Lung (tissue), 12 donors: ENCODE measurements around the gene GRK2. TPM values are rescaled to one million over a fixed set of nuclear protein-coding genes. Genes with fewer than 3 reads are reported as not detected.

Experiments used
- ATAC-seq: fragments of 200-7000 bp; cut with Tn5 transposase; one replicate; pipeline ENCODE4 v1.9.1; 2020; ENCODE audit warnings: moderate number of reproducible peaks; ENCODE audit not compliant: insufficient read depth, low FRiP score
- DNase-seq, 3 donors: peaks; one replicate each; pipeline ENCODE4 v3.0.0-alpha.2; 2013 to 2017
- H3K27ac ChIP-seq, 2 donors: one replicate each; pipeline ENCODE4 v1.5.1; 2013; ENCODE audit warnings: mild to moderate bottlenecking in 2 of 2, moderate library complexity in 2 of 2, control low read depth in 1 of 2, inconsistent platforms in 1 of 2, low read depth in 1 of 2, low read length in 1 of 2
- H3K27me3 ChIP-seq, 3 donors: one replicate each; pipeline ENCODE4 v1.5.1; 2013; ENCODE audit warnings: low read length in 2 of 3; ENCODE audit not compliant: control insufficient read depth in 3 of 3, insufficient read depth in 3 of 3
- H3K36me3 ChIP-seq, 4 donors: one replicate each; pipeline ENCODE4 v1.5.1; 2013; ENCODE audit warnings: low read length in 4 of 4, mild to moderate bottlenecking in 1 of 4, moderate library complexity in 1 of 4; ENCODE audit not compliant: control insufficient read depth in 4 of 4, insufficient read depth in 4 of 4
- H3K4me1 ChIP-seq, 5 donors: one replicate each; pipeline ENCODE4 v1.5.1; 2013; ENCODE audit warnings: low read length in 5 of 5, mild to moderate bottlenecking in 2 of 5, moderate library complexity in 1 of 5; ENCODE audit not compliant: control insufficient read depth in 5 of 5, insufficient read depth in 5 of 5
- H3K4me3 ChIP-seq: one replicate; pipeline ENCODE4 v1.5.1; 2013; ENCODE audit warnings: mild to moderate bottlenecking, control low read depth, moderate library complexity
- H3K9ac ChIP-seq, 2 donors: one replicate each; pipeline ENCODE4 v1.5.1; 2013; ENCODE audit warnings: low read length in 2 of 2, control low read depth in 1 of 2; ENCODE audit not compliant: insufficient read depth in 1 of 2
- H3K9me3 ChIP-seq, 4 donors: one replicate each; pipeline ENCODE4 v1.5.1; 2013; ENCODE audit warnings: low read length in 3 of 4, mild to moderate bottlenecking in 1 of 4, moderate library complexity in 1 of 4; ENCODE audit not compliant: control insufficient read depth in 4 of 4, insufficient read depth in 3 of 4
- WGBS, 2 donors: extraction: QIAGEN DNeasy Blood & Tissue Kit; methylation state at CpG; one replicate each; pipeline ENCODE4 v1.1.7; 2013; 5-methylcytosine and 5-hydroxymethylcytosine counted together
- polyA plus RNA-seq, 2 donors: library from polyadenylated mRNA; stranded (reverse); fragments of 200-250 nt; gene quantifications; one replicate each; pipeline ENCODE4 v1.2.1, GENCODE V29; 2013
- total RNA-seq, 2 donors: library from RNA; depleted of rRNA in 1 of 2; stranded (reverse); fragments of >200 nt in 1 of 2; gene quantifications; one replicate each; pipeline ENCODE4 v1.2.1, GENCODE V29; 2014 to 2021
- TF ChIP-seq, protein P1 (sequence below): IDR thresholded peaks from 2 replicates; pipeline ENCODE4 v1.5.1; 2012; ENCODE audit warnings: mild to moderate bottlenecking; ENCODE audit errors: control extremely low read depth, extremely low read depth
- donor health status: control.
- donor health status: control.
- donor health status: Bipolar disorder and iron deficiency.
- donor health status: healthy.
- donor health status: DM: yes; HTN: yes; CAD: no.

Gene GRK2
- total and polyA plus RNA-seq, 4 donors = 37.1 to 130 (median 97.5) TPM

DNA sequence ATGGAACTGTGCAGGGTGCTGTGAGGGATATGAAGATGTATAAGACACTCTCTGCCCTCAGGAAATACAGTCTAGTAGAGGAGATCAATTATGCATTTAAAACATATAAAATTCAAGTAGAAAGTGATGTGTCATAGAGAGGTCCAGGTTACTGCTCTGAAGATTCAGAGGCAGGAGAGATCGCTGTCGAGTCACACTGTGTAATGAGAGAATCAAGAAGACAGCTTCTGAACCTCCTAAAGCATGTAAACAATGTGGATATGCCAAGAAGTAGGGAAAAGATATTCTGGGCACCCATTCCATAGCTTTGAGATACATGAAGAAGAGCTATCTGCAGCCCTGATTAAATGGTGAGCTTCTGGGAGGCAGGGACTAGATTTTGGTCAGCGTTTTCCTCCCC lies 53.7 kb downstream of the GRK2 start:
- DNase-seq (no peak), ATAC-seq (no peak)
- Histone ChIP-seq H3K9me3 (no peaks in the 10 kb centered on the region), H3K27ac (no peak overlapping the region), H3K4me1 (peaks cover 0 to 14% (median 0%) of the 10 kb centered on the region in 5 donors), H3K4me3 (no peak overlapping the region), H3K36me3 (peaks cover 0 to 7% (median 5%) of the 10 kb centered on the region in 4 donors), H3K27me3 (no peaks in the 10 kb centered on the region), H3K9ac (no peak overlapping the region)
- 82 to 87% methylated on average over 3 of the region's 3 CpGs for WGBS, 2 donors
- TF ChIP-seq, protein P1, sequence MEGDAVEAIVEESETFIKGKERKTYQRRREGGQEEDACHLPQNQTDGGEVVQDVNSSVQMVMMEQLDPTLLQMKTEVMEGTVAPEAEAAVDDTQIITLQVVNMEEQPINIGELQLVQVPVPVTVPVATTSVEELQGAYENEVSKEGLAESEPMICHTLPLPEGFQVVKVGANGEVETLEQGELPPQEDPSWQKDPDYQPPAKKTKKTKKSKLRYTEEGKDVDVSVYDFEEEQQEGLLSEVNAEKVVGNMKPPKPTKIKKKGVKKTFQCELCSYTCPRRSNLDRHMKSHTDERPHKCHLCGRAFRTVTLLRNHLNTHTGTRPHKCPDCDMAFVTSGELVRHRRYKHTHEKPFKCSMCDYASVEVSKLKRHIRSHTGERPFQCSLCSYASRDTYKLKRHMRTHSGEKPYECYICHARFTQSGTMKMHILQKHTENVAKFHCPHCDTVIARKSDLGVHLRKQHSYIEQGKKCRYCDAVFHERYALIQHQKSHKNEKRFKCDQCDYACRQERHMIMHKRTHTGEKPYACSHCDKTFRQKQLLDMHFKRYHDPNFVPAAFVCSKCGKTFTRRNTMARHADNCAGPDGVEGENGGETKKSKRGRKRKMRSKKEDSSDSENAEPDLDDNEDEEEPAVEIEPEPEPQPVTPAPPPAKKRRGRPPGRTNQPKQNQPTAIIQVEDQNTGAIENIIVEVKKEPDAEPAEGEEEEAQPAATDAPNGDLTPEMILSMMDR = no peak

DNA sequence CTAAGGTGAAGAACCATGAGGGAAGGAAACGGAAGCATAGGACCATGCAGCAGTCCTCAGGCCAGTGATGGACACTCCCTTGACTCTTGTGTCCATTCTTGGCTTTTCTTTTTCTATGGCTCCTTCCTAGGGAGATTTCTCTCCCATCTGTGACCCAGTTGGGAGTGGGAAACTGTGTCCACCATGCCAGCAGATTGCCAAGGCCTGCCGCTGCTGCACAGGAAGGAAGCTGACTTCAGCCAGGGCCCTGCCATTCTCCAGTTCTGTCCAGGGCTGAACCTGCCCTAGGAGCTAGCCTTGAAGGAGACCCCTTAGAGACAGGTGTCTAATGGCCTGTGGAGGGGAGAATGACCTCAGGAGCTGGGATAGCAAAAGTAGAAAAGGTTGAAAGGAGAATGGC lies 54.4 kb downstream of the GRK2 start:
- Histone ChIP-seq H3K27ac (no peak overlapping the region), H3K27me3 (no peaks in the 10 kb centered on the region), H3K9me3 (no peaks in the 10 kb centered on the region), H3K4me1 (peaks cover 0 to 14% (median 0%) of the 10 kb centered on the region in 5 donors), H3K9ac (no peak overlapping the region), H3K4me3 (no peak overlapping the region), H3K36me3 (peaks cover 0 to 7% (median 5%) of the 10 kb centered on the region in 4 donors)
- ATAC-seq (no peak), DNase-seq (no peak)
- TF ChIP-seq, protein P1 = no peak
- 87% methylated on average over 2 of the region's 2 CpGs for WGBS, 2 donors

DNA sequence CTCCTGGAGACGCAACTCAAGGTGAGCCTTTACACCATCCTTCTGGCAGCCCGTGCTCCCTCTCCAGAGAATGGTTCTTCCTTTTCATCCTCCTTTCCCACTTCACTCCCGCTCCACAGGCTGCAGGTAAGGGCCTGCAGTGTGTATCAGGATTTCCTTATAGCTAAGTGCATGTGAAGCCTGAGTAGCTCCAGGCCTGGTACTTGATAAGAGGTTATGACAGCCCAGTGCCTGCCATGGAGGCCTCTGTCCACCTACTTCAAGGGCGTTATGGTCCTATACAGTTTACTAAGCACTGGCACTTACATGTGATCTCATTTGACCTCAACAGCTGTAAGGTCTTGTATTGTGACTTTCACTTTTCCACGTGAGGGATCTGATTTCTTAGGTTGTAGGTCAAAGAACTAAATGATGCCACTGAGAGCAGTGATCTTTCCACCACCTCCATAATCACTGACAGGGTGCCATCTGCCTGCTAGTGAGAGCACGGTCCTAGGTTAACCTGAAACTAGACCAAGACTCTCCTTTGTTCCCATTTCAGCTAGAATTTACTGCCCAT lies 55.1 kb downstream of the GRK2 start:
- no peaks in the 10 kb centered on the region for H3K27me3 ChIP-seq
- H3K9ac ChIP-seq = no peak overlapping the region
- H3K4me1 ChIP-seq = peaks cover 0 to 14% (median 0%) of the 10 kb centered on the region in 5 donors
- no peaks in the 10 kb centered on the region for H3K9me3 ChIP-seq
- H3K36me3 ChIP-seq = peaks cover 0 to 7% (median 5%) of the 10 kb centered on the region in 4 donors
- no peak overlapping the region for H3K4me3 ChIP-seq
- DNase-seq (no peak), ATAC-seq (no peak)
- TF ChIP-seq, protein P1 = no peak
- WGBS, 2 donors = 86 to 88% methylated on average over 6 of the region's 6 CpGs
- no peak overlapping the region for H3K27ac ChIP-seq

DNA sequence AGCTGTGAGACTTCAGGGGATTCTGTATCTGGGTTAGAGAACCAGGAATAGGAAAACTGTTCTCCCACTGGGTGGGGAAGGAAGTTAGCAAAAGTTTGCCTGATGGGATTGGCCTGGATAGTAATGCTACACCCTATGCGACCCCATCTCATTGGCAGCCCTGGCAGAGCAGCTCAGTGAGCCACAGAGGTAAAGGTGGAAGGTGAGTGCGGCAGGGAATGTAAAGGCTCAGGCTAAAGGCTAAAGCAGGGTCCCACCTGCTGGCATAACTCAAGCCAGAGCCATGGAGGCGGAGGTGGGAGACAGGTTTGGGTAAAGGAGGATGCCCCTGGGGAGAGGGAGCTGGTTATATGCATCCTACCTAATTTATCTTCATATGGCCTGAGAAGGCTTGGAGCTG lies 55.8 kb downstream of the GRK2 start:
- Histone ChIP-seq H3K9me3 (no peaks in the 10 kb centered on the region), H3K9ac (no peak overlapping the region), H3K27ac (no peak overlapping the region), H3K4me3 (no peak overlapping the region), H3K4me1 (peaks cover 0 to 14% (median 0%) of the 10 kb centered on the region in 5 donors), H3K27me3 (no peaks in the 10 kb centered on the region), H3K36me3 (peaks cover 0 to 7% (median 5%) of the 10 kb centered on the region in 4 donors)
- 92 to 93% methylated on average over 3 of the region's 3 CpGs for WGBS, 2 donors
- TF ChIP-seq, protein P1 = no peak
- ATAC-seq (no peak), DNase-seq (no peak)
